ENCODE data around the gene AKR1C4.

- TF ChIP-seq POLR2AphosphoS5 (IDR thresholded peaks at IDR 0.05; ENCODE audit: low read depth, low read length) (no peak), REST (IDR thresholded peaks at IDR 0.05; ENCODE audit: insufficient read depth in 1 of 2, low read depth in 2 of 2, low read length in 2 of 2) (no peak), TAF1 (IDR thresholded peaks at IDR 0.05; ENCODE audit: borderline replicate concordance, insufficient read depth, low read length) (no peak), SIN3A (IDR thresholded peaks at IDR 0.05; ENCODE audit: borderline replicate concordance, insufficient read depth, low read length) (no peak)
Measured at GRCh38 chr10:5165738-5166137, 30.9 kb upstream of the AKR1C4 start.
